Activated CD4-positive, alpha-beta T cell treated with anti-CD3 and anti-CD28 coated beads, Interleukin-10, Interleukin-2, amounts not matched to agents 100 ng/mL and 50 ng/mL, durations not matched to agents 16 hours and 8 hours (primary cell): ENCODE measurements around the gene PTPRN2.
"Not testable (repeated sequence)": the region's sequence is repeated elsewhere in the genome, so short reads cannot be mapped to it uniquely, and the experiment has no call there.

Experiments
- DNase-seq: peaks from one replicate; pipeline ENCODE4 v3.0.0-alpha.2; 2020

Gene PTPRN2

DNA sequence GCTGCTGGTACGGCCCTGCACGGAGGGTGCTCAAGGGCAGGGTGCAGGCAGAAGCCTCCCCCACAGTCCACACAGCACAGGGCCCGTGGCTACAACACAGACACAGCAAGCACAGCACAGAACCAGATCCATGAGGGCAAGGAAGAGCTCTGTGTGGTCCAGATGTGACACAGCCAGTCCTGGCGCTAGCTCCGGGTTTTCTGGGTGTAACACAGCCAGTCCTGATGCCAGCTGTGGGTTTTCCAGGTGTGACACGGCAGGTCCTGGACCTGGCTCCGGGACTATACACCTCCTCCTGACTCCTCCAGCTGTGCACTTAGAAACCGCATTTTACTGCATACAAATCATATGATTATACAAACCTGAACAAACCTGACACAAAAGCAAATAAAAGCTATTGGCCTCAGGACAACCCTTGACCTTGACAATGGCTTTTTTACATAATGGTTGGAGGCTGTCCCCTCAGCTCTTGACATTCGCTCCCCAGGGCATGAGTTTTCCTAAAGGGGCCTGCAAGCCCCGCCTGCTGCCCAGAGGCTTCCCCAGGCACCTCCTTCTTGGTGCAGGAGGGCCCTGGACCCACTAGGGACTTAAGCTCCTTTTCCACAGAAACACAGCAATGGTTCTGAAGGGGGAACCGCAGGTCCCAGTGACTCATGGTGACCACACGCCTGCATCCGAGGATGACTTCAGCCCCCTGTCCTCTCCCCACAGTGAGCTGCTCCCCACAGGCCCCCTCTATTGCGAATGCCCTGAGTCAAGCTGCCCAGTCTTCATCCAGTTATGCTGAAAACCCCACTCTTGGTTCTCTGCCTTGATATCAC, 209.6 kb downstream of the PTPRN2 start:
- DNase-seq, result no peak

DNA sequence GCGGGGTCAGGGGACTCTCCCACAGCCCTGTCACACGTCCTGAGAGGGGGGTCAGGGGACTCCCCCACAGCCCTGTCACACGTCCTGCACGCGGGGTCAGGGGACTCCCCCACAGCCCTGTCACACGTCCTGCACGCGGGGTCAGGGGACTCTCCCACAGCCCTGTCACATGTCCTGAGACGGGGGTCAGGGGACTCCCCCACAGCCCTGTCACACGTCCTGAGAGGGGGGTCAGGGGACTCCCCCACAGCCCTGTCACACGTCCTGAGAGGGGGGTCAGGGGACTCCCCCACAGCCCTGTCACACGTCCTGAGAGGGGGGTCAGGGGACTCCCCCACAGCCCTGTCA, 210.8 kb downstream of the PTPRN2 start:
- not testable (repeated sequence) for DNase-seq

DNA sequence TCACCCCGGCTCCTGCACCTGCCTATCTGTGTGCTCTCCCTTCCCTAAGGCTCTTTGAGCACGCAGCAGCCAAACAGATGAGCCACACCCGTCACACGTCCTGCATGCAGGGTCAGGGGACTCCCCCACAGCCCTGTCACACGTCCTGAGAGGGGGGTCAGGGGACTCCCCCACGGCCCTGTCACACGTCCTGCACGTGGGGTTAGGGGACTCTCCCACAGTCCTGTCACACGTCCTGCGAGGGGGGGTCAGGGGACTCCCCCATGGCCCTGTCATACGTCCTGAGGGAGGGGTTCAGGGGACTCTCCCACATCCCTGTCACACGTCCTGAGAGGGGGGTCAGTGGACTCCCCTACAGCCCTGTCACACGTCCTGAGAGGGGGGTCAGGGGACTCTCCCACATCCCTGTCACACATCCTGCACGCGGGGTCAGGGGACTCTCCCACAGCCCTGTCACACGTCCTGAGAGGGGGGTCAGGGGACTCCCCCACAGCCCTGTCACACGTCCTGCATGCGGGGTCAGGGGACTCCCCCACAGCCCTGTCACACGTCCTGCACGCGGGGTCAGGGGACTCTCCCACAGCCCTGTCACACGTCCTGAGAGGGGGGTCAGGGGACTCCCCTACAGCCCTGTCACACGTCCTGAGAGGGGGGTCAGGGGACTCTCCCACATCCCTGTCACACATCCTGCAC, 211.3 kb downstream of the PTPRN2 start:
- DNase-seq, result not testable (repeated sequence)

DNA sequence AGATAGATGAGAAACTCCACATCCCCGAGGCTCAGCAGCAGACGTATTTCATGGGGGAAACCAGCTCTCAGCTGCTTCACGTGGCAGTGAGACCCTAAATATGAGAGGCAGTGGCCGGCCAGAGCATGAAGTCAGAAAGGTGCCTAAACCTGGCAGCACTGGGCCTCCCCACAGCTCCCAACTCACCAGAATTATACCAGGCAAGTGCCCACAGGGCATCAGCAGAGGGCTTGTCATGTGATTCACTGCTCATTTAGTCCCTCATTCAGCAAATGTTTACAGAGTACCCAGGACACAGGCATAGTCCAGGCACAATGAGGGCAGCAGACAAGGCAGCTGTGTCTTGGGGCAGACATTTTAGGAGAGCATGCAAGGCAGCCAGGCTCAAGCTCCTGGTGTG, 212.6 kb downstream of the PTPRN2 start:
- DNase-seq, result no peak

DNA sequence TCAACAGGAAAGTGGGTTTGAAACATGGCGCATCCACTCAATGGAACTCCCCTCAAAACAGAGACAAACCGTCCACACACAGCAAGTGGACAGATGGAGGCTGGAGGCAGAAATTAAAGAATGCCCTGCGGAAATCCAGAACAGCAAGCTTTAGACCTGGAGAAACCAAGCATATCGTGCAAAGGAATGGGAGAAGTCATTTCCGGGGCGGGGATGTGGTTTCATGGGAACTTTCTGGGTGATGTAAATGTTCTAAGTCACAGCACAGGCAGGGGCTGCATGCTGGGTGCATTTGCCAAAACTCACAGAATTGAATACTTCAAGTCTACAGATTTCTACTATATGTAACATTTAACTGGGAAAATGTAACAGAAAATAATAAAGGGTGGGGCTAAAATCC, 213.0 kb downstream of the PTPRN2 start:
- DNase-seq, result no peak

DNA sequence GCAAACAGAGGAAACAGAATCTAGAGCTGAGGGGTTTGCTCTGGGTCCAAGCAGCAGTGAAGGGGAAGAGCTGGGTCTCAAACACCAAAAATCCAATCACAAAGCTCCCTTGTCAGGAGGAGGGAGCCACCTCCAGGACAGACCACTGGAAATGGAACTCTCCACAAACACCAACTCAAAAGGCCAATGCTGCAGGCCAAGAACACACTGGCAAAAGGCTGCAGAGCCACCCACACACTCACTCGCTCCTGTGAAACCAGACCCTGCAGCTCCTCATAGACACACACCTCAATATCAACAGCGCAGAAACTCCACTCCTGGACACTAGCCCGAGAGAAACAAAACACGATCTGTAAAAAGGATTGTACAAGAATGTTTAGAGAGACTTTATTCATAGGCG, 213.5 kb downstream of the PTPRN2 start:
- no peak for DNase-seq

DNA sequence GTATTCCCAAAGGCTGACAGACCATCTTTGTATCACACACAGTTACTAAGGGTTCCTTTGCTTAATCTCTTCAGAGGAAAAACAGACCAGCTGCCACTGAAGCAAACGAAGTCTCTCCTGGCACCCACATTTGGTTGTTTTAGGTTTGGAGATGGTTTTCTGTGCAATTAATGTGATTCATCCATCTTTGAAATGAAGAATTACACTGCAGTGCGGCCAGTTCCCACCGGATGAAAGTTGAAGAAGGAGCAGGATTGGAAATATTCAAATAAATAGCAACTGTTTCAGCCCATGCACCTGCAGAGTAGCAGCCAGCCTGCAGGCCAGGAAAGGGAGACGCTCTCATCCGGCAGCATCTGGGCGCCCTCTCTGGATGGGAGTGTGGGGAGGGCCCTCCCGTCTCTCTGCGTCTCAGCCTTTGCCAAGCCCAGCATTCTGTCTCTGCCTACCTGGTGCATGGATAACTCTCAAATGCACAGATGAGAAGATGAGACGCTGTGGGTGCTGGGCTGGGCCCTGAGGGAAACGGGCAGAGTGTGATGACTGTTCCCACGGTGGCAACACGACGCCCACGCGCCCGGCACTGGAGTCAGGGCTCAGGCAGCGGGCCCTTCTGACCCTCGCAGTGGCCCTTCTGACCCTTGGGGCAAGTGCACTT, 214.0 kb downstream of the PTPRN2 start:
- no peak for DNase-seq

DNA sequence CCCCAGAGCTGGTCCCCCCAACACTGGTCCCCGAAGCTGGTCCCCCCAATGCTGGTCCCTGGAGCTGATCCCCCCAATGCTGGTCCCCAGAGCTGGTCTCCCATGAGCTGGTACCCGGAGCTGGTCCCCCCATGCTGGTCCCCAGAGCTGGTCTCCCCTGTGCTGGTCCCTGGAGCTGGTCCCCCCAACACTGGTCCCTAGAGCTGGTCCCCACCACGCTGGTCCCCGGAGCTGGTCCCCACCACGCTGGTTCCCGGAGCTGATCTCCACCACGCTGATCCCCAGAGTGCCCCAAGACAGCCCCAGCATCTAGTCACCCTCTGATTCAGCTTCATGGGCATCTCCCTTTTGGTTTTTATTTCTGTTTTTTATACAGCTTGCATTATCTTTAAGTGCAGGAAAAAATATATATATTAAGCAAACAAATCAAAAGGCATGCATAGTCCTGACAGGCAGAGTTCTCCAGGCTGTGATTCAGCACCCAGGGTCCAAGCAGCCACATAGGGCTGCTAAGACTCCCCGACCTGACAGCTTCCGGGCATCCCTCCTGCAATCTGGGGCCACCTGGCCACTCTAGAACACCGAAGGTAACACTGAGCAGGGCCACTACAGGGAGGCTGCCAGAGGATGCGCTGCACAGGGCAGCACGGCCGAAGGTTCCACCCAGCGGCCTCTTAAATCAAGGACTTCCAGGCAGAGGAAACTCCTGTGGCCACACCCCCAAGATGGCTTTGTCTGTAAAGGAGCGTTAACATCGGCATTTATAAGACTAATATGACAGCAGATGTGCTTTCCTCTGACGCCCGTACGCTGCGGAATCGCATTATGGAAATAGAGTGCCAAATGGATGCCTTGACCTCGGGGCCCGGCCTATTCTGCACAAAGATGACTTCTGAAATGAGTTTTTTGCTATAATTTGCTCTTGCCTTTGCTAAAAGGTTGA, 215.0 kb downstream of the PTPRN2 start:
- DNase-seq, result no peak

DNA sequence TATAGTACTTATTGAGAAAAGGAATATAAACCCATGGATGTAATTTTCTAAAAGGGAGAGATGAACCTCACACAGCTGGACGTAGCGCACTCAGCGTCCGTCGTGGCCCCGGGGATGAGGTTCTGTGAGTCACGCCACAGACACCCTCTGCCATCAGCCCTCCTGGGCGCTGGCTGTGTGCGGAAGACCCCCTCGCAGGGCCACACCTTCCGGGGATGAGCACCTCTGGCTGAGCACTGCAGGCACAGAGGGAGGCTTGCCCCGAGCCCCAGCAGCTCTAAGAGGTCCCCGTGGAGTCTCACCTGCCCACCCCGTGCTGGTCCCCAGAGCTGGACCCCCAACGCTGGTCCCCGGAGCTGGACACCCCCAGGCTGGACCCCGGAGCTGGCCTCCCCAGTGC, 215.8 kb downstream of the PTPRN2 start:
- DNase-seq, result no peak

DNA sequence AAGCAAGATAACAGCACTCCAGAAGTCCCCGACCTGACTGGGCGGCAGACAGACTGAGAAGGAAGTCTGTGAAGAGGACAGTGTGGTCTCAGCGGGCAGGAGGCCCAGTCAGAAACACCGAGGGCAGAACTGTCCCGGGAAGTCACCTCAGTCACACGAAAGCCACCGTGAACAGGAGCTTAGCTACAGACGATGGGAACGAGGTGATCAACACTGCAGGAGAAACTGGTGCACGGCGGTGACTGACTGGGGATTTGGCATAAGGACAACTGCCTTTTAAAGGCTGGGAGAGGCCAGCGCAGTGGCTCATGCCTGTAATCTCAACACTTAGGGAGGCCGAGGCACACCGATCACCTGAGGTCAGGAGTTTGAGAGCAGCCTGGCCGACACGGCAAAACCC, 217.8 kb downstream of the PTPRN2 start:
- no peak for DNase-seq

DNA sequence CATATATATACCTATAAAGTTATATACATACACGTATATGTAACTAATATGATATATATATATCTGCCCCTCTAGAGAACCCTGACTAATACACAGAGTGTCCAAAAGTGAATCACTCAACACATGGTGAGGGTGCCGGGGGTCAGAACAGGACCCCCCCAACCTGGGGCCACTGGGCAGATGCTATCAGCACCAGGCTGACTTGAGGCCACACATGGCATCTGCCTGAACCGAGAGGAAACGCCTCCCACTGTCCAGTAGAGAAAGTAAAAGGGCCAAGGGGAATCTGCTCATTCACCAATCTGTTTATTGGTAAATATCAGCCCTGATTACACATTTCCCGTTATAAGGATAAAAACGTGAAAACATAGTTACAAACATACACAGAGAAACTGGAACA, 218.3 kb downstream of the PTPRN2 start:
- no peak for DNase-seq

DNA sequence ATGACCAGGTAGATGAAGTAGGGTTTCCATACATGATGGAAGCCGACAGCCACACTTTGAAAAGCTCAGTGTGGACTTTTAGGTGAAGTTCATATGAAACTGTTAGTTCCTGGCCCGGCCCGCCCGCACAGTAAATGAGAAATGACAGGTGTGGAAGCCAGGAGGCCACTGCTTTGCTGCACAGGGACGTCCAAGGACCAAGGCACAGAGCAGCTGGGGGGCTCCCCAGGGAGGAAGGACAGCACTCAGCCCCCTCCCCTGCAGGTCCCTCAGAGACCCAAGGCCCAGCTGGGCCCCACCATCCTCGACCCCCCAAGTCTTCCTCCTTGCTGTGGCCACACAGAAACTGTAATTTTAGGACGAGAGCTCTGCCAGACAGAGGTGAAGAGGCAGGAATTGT, 219.2 kb downstream of the PTPRN2 start:
- no peak for DNase-seq

DNA sequence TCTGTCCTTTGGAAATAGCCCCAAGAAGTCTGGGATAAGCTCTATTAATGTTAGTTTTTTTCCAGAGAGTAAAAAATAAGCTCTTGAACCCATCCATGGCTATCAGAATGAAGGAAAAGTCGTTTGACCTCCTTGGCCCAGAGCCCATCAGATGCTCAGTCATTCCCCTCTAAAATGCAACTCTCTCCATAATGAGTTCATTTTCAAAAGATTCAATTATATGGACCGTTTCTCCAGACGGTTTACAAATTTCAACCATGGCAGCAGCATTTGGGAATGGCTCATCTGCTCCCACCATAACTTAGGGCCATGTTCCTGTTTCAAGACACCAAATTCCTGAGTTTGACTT, 220.0 kb downstream of the PTPRN2 start:
- DNase-seq, result no peak

DNA sequence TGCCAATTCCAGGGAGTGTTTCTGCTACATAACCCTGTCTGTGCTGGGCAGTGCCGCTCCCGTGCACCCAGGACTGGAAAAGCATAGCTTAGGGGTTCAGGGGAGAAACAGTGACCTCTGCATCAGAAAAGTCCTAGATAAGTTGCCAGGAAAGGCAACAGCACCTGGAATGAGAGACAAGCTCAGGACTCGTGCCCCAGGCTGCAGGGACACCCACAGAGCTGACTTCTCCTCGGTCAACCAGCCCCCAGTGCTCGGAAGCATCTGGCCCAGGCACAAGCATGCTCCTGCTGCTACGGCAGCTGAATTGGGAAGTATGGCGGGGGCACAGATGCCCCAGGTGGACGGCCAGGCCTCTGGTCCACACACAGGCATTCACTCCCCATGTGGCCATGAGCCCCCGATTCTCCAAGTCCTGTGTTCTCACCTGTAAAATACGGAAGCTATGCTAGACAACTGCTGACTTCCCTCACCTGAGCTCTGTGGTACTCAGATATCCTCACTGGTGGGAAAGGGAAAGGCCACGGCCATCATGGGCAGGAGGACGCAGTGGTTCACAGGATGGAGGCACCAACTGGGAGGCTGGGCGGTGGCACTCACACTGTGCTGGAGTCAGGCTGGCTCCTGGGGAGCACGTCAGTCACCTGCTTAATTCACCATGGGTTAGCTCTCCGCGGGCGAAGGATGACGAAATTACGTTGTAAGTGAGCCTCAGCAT, 220.5 kb downstream of the PTPRN2 start:
- DNase-seq, result no peak

DNA sequence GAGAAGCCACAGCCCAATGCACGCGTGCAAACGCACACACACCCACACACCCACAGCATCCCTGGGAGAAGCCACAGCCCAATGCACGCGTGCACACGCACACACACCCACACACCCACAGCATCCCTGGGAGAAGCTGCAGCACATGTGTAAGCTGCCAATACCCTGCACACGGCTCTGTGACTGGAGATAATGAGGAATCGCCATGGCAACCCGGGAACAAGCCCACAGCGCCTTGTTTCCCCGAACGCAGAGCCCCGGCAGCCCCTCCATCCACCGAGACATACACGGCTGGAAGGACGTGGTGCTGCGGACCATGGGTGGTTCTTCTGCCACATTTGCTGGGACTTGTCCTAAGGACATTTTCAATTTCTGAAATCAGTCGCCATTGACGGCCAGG, 221.3 kb downstream of the PTPRN2 start:
- DNase-seq, result no peak

DNA sequence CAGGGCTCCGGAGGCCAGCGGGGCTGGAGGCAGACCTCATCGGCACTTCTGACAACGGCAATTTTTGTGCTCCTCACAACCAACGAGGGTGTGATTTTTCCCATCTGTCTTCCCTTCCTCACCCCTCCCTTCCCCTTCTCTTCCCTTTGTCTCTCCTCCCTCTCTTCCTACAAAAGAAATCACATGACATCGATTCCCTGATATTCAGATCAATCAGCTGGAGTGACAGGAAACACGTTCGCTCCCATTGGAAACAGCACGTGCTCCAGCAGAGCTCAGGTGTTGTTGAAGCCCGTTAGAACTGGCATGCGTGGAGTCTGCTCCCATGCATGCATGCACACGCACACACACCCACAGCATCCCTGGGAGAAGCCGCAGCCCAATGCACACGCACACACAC, 222.4 kb downstream of the PTPRN2 start:
- DNase-seq, result no peak

DNA sequence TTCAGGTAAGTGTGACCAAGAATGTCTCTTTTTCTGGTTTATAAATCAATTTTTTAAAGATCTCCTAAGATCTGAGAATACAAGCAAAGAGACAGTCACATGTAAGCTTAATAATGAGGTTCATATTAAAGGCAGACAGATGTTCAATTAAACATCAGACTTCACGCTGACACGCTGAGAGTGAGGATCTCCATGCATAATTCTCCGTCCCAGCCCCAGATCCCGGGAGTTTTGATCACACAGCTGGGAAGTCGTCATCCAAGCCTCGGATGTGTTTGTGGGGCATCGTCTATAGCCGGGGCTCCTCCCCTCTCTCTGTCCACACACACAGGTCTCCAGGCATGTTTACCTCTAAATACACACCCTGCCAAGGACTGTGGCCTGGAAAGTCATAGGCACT, 223.2 kb downstream of the PTPRN2 start:
- no peak for DNase-seq

DNA sequence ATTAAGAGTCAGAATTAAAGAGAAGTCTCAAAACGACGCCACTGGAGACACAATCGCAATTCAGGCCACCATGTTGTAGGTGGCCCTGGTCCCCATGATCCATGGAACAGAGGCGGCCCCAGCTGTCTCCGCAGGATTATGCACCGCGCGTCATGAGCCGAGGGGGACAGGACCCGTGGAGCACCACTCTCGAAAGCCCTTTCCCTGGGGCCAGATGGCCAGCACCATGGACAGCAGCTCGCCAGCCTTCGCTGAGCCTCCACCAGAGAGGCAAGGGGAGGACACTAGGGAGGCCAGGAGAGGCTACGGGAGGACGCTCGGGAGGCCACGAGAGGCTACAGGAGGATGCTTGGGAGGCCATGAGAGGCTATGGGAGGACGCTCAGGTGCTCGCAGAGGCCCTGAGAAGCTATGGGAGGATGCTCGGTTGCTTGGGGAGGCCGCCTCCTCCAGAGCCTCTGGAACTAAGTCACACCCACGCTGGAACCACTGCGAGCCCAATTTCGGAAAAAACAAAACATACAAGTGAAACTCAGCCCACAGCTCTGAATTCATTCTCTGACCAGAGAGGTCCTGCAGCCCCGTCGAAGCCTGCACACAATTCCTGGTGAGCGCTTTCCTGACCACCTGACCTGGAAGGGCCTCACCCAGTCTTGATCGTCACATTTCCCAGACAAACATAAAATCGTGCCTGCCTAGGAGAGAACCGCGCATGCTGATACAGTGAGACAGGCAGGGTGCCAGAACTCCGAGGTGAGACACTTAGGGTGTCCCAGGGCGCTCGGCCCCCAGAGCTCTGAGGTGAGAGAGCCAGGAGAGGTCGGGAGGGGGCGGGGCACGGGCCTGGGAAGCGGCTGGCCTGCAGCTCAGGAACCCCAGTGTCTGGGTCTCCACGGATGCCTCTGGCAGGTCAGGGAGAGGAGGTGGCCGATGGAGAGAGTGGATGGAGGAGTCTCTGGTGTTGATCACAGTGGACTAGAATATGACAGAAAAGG, 224.4 kb downstream of the PTPRN2 start:
- DNase-seq, result no peak

DNA sequence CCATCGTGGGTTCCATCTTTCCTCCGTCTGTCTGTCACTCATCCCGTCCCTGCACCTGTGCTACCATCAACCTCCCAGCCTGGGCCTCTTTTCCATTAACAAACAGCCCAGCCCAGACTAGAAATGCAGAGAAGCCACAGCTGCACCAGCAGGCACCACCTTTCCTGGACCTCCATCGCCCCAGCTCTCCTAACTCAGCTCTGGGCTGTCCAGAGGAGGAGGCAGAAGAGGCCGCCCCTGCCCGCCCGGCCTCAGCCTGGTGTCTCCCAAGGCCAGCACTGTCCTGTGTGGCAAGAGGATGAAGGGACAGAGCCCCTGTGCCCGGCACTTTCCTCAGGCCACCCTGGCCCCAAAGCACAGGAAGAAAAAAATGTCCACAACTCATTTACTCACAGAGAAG, 225.6 kb downstream of the PTPRN2 start:
- no peak for DNase-seq

DNA sequence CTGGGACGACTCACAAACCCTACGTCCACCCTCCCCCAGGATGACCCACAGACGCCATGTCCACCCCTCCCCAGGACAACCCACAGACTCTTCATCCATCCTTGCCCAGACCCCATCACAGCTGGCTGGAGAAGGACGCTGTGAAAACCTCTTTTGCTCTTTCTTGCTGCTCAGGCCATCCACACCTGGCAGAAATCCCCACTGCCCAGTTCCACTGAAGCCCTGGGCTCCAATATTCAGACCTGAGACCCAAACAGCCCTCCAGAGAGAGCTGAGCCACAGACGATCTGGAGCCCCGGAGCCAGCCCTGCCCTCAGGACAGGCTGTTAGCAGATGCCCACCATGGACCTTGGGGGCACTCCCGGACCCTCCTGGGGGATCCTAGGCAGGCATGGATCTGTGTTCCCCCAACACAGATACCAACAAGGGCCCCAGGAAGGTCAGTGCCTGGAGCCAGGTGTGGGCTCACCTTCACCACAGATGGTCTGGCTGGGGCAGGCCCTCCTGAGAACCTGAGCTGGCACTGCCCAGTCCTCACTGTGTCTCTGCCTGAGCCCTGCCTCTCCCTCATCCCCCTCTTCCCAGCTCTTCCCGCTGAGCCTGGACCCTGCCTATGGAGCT, 226.2 kb downstream of the PTPRN2 start:
- DNase-seq, result no peak
